ENCODE data around the gene MTMR10. TPM values are rescaled to one million over a fixed set of nuclear protein-coding genes. Genes with fewer than 3 reads are reported as not detected.

The MTMR10 gene
- total and polyA plus RNA-seq, 2 of the 4 experiments (the other 2 are of a cell fraction), result 11.2 to 13.8 TPM

- H2BK15ac ChIP-seq (ENCODE audit: low read depth, low read length), result no peak overlapping the region
- no peak overlapping the region for H4K5ac ChIP-seq (ENCODE audit: low read depth, low read length)
- no peaks in the 10 kb centered on the region for H3K9me3 ChIP-seq (ENCODE audit: control insufficient read depth, insufficient read depth, low read length)
- peaks cover 6% of the 10 kb centered on the region for H3K9me1 ChIP-seq (ENCODE audit: insufficient read depth, low read length)
- no peak overlapping the region for H3K9ac ChIP-seq (ENCODE audit: low read depth, low read length)
- H3K79me1 ChIP-seq (ENCODE audit: low read depth in 1 of 2, low read length in 2 of 2), result peaks cover 3 to 9% of the 10 kb centered on the region in 2 experiments; a peak in 2 of 4 replicates
- peak overlapping the region; percentile 15 for H2AK9ac ChIP-seq (replicated peaks; ENCODE audit: low read depth, low read length, poor library complexity)
- H3K4me1 ChIP-seq (ENCODE audit: control insufficient read depth, insufficient read depth, low read length), result no peaks in the 10 kb centered on the region
- H3K14ac ChIP-seq (replicated peaks; ENCODE audit: low read depth, low read length), result no peak overlapping the region
- no peak overlapping the region for H4K8ac ChIP-seq (ENCODE audit: low read depth in 2 of 2, low read length in 2 of 2)
- ChIA-PET POLR2A (ENCODE audit: unreplicated experiment) (no interaction called here), CTCF (no interaction called here)
- intact Hi-C loops (cut with micrococcal nuclease) (no loop called here), in situ Hi-C loops (cut with MboI; ENCODE audit: low sequenced_read_pairs) (no loop called here), dilution Hi-C loops (cut with HindIII; ENCODE audit: low sequenced_read_pairs, unreplicated experiment) (no loop called here)
- ATAC-seq (ENCODE audit: low read depth), result no peak
- H3K4ac ChIP-seq (ENCODE audit: low read depth, low read length), result no peak overlapping the region
- no peak overlapping the region for H2BK20ac ChIP-seq (ENCODE audit: low read depth, low read length)
- H3K27me3 ChIP-seq (ENCODE audit: control insufficient read depth, insufficient read depth, low read length), result no peaks in the 10 kb centered on the region
- H2BK120ac ChIP-seq (ENCODE audit: low read depth, low read length), result no peak overlapping the region
- H4K91ac ChIP-seq (ENCODE audit: insufficient read depth, low read depth, low read length), result no peak overlapping the region
- H3K56ac ChIP-seq (ENCODE audit: extremely low read depth, insufficient read depth, low read length), result no peak overlapping the region
- no peak overlapping the region for H3K23ac ChIP-seq (ENCODE audit: low read depth, low read length)
- H2AK5ac ChIP-seq (ENCODE audit: low read depth, low read length), result no peak overlapping the region
- no peaks in the 10 kb centered on the region for H4K20me1 ChIP-seq (ENCODE audit: insufficient read depth, low read length)
- no peak overlapping the region for H3K27ac ChIP-seq (ENCODE audit: insufficient read depth, low read length)
- no peak overlapping the region for H3K4me3 ChIP-seq (ENCODE audit: insufficient read depth, low read depth, low read length)
- no peak overlapping the region for H3K18ac ChIP-seq (ENCODE audit: low read depth, low read length)
- H2BK5ac ChIP-seq (ENCODE audit: low read depth, low read length, poor library complexity, severe bottlenecking), result no peak overlapping the region
- TF ChIP-seq MXI1 (IDR thresholded peaks at IDR 0.05; ENCODE audit: borderline replicate concordance, low read depth, low read length), result no peak
- no peak for TF ChIP-seq CTCF (conservative IDR thresholded peaks at IDR 0.05; ENCODE audit: low read depth, low read length)
- TF ChIP-seq RFX5 (IDR thresholded peaks at IDR 0.05; ENCODE audit: low read depth, low read length), result no peak
- no peak for TF ChIP-seq CHD1 (IDR thresholded peaks at IDR 0.05; ENCODE audit: low read depth, low read length)
- TF ChIP-seq MAZ (IDR thresholded peaks at IDR 0.05; ENCODE audit: borderline replicate concordance, low read depth, low read length), result no peak
- no peak for TF ChIP-seq USF2 (IDR thresholded peaks at IDR 0.05; ENCODE audit: low read depth, low read length)
- no peak for TF ChIP-seq BHLHE40 (IDR thresholded peaks at IDR 0.05; ENCODE audit: low read depth, low read length)
- no peak for TF ChIP-seq FOS (IDR thresholded peaks at IDR 0.05; ENCODE audit: low read depth, low read length)
- TF ChIP-seq SMC3 (IDR thresholded peaks at IDR 0.05; ENCODE audit: low read depth, low read length), result no peak
- TF ChIP-seq ELK1 (IDR thresholded peaks at IDR 0.05; ENCODE audit: borderline replicate concordance, low read depth, low read length), result no peak
- no peak for TF ChIP-seq MAFK (IDR thresholded peaks at IDR 0.05; ENCODE audit: low read depth, low read length)
- no peak for TF ChIP-seq RCOR1 (IDR thresholded peaks at IDR 0.05; ENCODE audit: insufficient replicate concordance, low read length)
- H3K4me2 ChIP-seq (ENCODE audit: low read depth, low read length), result no peak overlapping the region
- peaks cover 16% of the 10 kb centered on the region for H3K36me3 ChIP-seq (ENCODE audit: control insufficient read depth, insufficient read depth, low read length)
- no TSS peak for BruUV-seq (replicated peaks)
- no peak overlapping the region for H2AFZ ChIP-seq (replicated peaks; ENCODE audit: low read length, poor library complexity)
- no peak for DNase-seq
These were observed 29.3 kb downstream of the MTMR10 start for GRCh38 chr15:30962079-30962478.
